Lower lobe of right lung (tissue), 2 donors: ENCODE results near the gene KCNIP1. TPM values are rescaled to one million over a fixed set of nuclear protein-coding genes. Genes with fewer than 3 reads are reported as not detected.

Experiments
- ATAC-seq, 2 donors: fragments of 200-7000 bp; cut with Tn5 transposase; one replicate each; pipeline ENCODE4 v1.9.1; 2020 to 2022; ENCODE audit warnings: mild to moderate bottlenecking in 2 of 2, moderate library complexity in 2 of 2
- DNase-seq: peaks from one replicate; pipeline ENCODE4 v3.0.0-alpha.2; 2020
- H3K27ac ChIP-seq: fragments of 200-600 bp; one replicate; pipeline ENCODE4 v1.8.0; 2022
- H3K27me3 ChIP-seq: fragments of 200-600 bp; one replicate; pipeline ENCODE4 v1.8.0; 2022; ENCODE audit warnings: low read depth
- H3K36me3 ChIP-seq: fragments of 200-600 bp; one replicate; pipeline ENCODE4 v1.8.0; 2022; ENCODE audit warnings: mild to moderate bottlenecking
- H3K4me1 ChIP-seq: fragments of 200-600 bp; one replicate; pipeline ENCODE4 v1.8.0; 2022
- H3K4me3 ChIP-seq: fragments of 200-600 bp; one replicate; pipeline ENCODE4 v1.8.0; 2022; ENCODE audit warnings: mild to moderate bottlenecking
- H3K9me3 ChIP-seq: fragments of 200-600 bp; one replicate; pipeline ENCODE4 v1.8.0; 2022
- CTCF ChIP-seq: fragments of 200-600 bp; IDR thresholded peaks from one replicate; pipeline ENCODE4 v1.8.0; 2022; ENCODE audit warnings: antibody characterized with exemption, mild to moderate bottlenecking
- intact Hi-C: fragments of 100-400 bp; cut with DNase I; formaldehyde crosslinking; loops from one replicate; pipeline ENCODE4 v1.11.0; 2022
- total RNA-seq: library from RNA; stranded (reverse); fragmentation: NEBNext Ultra II Directional; extraction: Animal tissue kit (Norgen Biotek cat#: 25700); gene quantifications from one replicate; pipeline ENCODE4 v1.2.1, GENCODE V29; 2021
- donor health status: DM: no; HTN: yes; CAD: no; lungs with severe emphysema.

Gene KCNIP1
- total RNA-seq, 1 donor from 2014 or later: 1.7 TPM

- H3K27me3 ChIP-seq: peaks cover 15% of the 10 kb centered on the region
- no peak overlapping the region for H3K27ac ChIP-seq
- TF ChIP-seq CTCF: no peak
- H3K9me3 ChIP-seq: no peaks in the 10 kb centered on the region
- intact Hi-C loops: loop anchor here (5.0 kb wide), 1 partner anchor 45 kb away; no protein-coding TSS in a partner anchor
- no peak overlapping the region for H3K4me3 ChIP-seq
- H3K36me3 ChIP-seq: no peaks in the 10 kb centered on the region
- DNase-seq (no peak), ATAC-seq (no peak)
- peaks cover 29% of the 10 kb centered on the region for H3K4me1 ChIP-seq
Observed at GRCh38 chr5:170746961-170747340, 243.1 kb downstream of the KCNIP1 start.

GRCh38 chr5:170747357-170747756 is 243.5 kb downstream of the KCNIP1 start:
- Histone ChIP-seq H3K4me1 (peaks cover 29% of the 10 kb centered on the region), H3K27me3 (peaks cover 15% of the 10 kb centered on the region), H3K9me3 (no peaks in the 10 kb centered on the region), H3K4me3 (no peak overlapping the region), H3K36me3 (no peaks in the 10 kb centered on the region), H3K27ac (no peak overlapping the region)
- intact Hi-C loops: loop anchor here (5.0 kb wide), 1 partner anchor 45 kb away; no protein-coding TSS in a partner anchor
- ATAC-seq (no peak), DNase-seq (no peak)
- TF ChIP-seq CTCF: no peak

GRCh38 chr5:170747851-170748250 is 244.0 kb downstream of the KCNIP1 start:
- H3K4me1 ChIP-seq: peaks cover 29% of the 10 kb centered on the region
- H3K9me3 ChIP-seq: no peaks in the 10 kb centered on the region
- H3K27ac ChIP-seq: no peak overlapping the region
- ATAC-seq: no peak
- H3K4me3 ChIP-seq: no peak overlapping the region
- no peak for DNase-seq
- H3K36me3 ChIP-seq: no peaks in the 10 kb centered on the region
- intact Hi-C loops: loop anchor here (5.0 kb wide), 1 partner anchor 44 kb away; no protein-coding TSS in a partner anchor
- TF ChIP-seq CTCF: no peak
- peaks cover 15% of the 10 kb centered on the region for H3K27me3 ChIP-seq

GRCh38 chr5:170748951-170749471 is 245.2 kb downstream of the KCNIP1 start:
- TF ChIP-seq CTCF: no peak
- H3K4me1 ChIP-seq: peaks cover 28% of the 10 kb centered on the region
- no peaks in the 10 kb centered on the region for H3K36me3 ChIP-seq
- no peaks in the 10 kb centered on the region for H3K9me3 ChIP-seq
- DNase-seq (no peak), ATAC-seq (no peak)
- intact Hi-C loops: loop anchor here (5.0 kb wide), 1 partner anchor 43 kb away; no protein-coding TSS in a partner anchor
- H3K27ac ChIP-seq: no peak overlapping the region
- no peak overlapping the region for H3K4me3 ChIP-seq
- H3K27me3 ChIP-seq: peaks cover 14% of the 10 kb centered on the region

- H3K36me3 ChIP-seq: no peaks in the 10 kb centered on the region
- intact Hi-C loops: loop anchor here (5.0 kb wide), 1 partner anchor 42 kb away; no protein-coding TSS in a partner anchor
- no peak for TF ChIP-seq CTCF
- H3K4me3 ChIP-seq: no peak overlapping the region
- ATAC-seq (no peak), DNase-seq (no peak)
- H3K27me3 ChIP-seq: peaks cover 5% of the 10 kb centered on the region
- H3K9me3 ChIP-seq: no peaks in the 10 kb centered on the region
- no peak overlapping the region for H3K27ac ChIP-seq
- H3K4me1 ChIP-seq: peaks cover 19% of the 10 kb centered on the region
Observed at GRCh38 chr5:170749911-170750431, 246.2 kb downstream of the KCNIP1 start.
